ACC112 (cell line): ENCODE measurements around the gene KIF3C.
"Not testable (repeated sequence)": the region's sequence is repeated elsewhere in the genome, so short reads cannot be mapped to it uniquely, and the experiment has no call there.

ENCODE experiments used
- H2AFZ ChIP-seq: fragments of 200-600 bp; sonication (generic); one replicate; pipeline ENCODE4 v1.6.0; 2017; ENCODE audit warnings: antibody characterized with exemption, low read length; ENCODE audit not compliant: unreplicated experiment
- H3K27ac ChIP-seq: fragments of 200-600 bp; sonication (generic); 2 replicates; pipeline ENCODE4 v1.5.1; 2014; ENCODE audit warnings: low read depth, mild to moderate bottlenecking, antibody characterized with exemption, low read length, moderate library complexity
- H3K27me3 ChIP-seq: fragments of 200-600 bp; sonication (generic); 2 replicates; pipeline ENCODE4 v1.6.1; 2014; ENCODE audit warnings: mild to moderate bottlenecking, antibody characterized with exemption, low read length, moderate library complexity, mixed read lengths; ENCODE audit not compliant: insufficient read depth
- H3K36me3 ChIP-seq: fragments of 200-600 bp; sonication (generic); 2 replicates; pipeline ENCODE4 v1.6.1; 2016; ENCODE audit warnings: mild to moderate bottlenecking, antibody characterized with exemption, low read length, moderate library complexity, mixed read lengths; ENCODE audit not compliant: insufficient read depth
- H3K4me1 ChIP-seq: fragments of 200-600 bp; sonication (generic); one replicate; pipeline ENCODE4 v1.6.1; 2016; ENCODE audit warnings: low read length, mixed read lengths; ENCODE audit not compliant: insufficient read depth, unreplicated experiment, control insufficient read depth
- H3K4me3 ChIP-seq: fragments of 200-600 bp; sonication (generic); 2 replicates; pipeline ENCODE4 v1.5.1; 2014; ENCODE audit warnings: mild to moderate bottlenecking, low read depth, low read length
- H3K79me2 ChIP-seq: fragments of 200-600 bp; sonication (generic); one replicate; pipeline ENCODE4 v1.6.0; 2016; ENCODE audit warnings: low read length; ENCODE audit not compliant: control insufficient read depth, unreplicated experiment, insufficient read depth

The KIF3C gene

DNA sequence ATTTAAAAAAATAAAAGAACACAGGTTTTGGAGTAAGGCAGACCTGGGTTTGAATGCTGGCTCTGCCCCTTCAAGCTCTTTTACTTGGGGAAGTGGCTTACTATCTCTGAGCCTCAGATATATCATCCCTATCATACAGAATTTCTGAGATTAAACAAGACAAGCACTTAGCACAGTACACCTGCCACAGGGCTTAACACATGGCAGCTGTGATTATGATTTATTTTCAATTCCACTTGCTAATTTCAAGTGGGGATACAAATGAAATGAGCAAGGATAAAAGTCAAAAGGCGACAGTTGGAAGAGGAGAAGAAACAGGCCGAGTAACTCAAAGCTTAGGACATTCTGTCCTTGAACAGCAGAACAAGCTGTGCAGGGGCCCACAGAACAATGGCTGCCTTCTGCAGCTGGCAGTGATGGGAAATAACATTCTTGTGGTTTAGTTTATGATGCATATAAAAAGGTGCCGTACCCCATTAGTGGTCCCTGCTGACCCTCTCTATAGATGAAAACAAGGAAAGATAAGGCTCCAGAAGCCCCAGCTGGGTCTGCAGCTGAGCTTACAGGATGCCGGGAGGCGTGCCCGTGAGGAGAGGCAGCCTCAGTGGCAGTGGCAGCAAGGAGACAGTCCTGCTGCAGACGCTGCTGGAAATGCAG, 45.3 kb downstream of the KIF3C start:
- no peaks in the 10 kb centered on the region for H3K36me3 ChIP-seq
- no peak overlapping the region for H3K27ac ChIP-seq
- no peaks in the 10 kb centered on the region for H3K27me3 ChIP-seq
- no peaks in the 10 kb centered on the region for H3K4me1 ChIP-seq
- no peak overlapping the region for H3K4me3 ChIP-seq
- no peaks in the 10 kb centered on the region for H3K79me2 ChIP-seq
- no peak overlapping the region for H2AFZ ChIP-seq

GRCh38 chr2:25933622-25934021, 48.7 kb downstream of the KIF3C start:
- Histone ChIP-seq H3K79me2 (no peaks in the 10 kb centered on the region), H3K4me3 (no peak overlapping the region), H3K27me3 (no peaks in the 10 kb centered on the region), H2AFZ (no peak overlapping the region), H3K4me1 (no peaks in the 10 kb centered on the region), H3K27ac (no peak overlapping the region), H3K36me3 (no peaks in the 10 kb centered on the region)

- Histone ChIP-seq H3K4me3 (no peak overlapping the region), H3K4me1 (no peaks in the 10 kb centered on the region), H3K27me3 (no peaks in the 10 kb centered on the region), H3K27ac (no peak overlapping the region), H3K36me3 (no peaks in the 10 kb centered on the region), H2AFZ (no peak overlapping the region), H3K79me2 (no peaks in the 10 kb centered on the region)
Observed at GRCh38 chr2:25929789-25930473, 52.4 kb downstream of the KIF3C start.

DNA sequence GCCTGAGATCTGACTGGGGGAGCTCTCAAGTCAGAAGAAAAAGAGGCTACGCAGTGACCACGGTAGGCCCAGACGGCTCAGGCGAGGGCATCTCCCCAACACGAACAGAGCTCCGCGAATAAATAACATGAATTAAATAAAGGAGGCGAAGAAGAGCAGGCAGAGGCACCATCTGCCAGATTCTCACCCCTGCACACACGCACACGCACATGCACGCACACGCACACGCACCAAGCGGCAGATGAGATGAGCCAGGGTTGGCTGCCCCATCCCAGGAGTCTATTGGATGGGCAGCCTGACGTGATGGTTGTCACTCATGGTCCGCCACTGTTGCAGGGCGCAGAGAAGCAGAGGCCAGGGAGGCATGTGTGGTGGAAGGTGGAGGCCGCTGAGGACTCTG, 53.6 kb downstream of the KIF3C start:
- no peak overlapping the region for H2AFZ ChIP-seq
- no peak overlapping the region for H3K27ac ChIP-seq
- no peaks in the 10 kb centered on the region for H3K36me3 ChIP-seq
- no peak overlapping the region for H3K4me3 ChIP-seq
- no peaks in the 10 kb centered on the region for H3K79me2 ChIP-seq
- no peaks in the 10 kb centered on the region for H3K27me3 ChIP-seq
- no peaks in the 10 kb centered on the region for H3K4me1 ChIP-seq

DNA sequence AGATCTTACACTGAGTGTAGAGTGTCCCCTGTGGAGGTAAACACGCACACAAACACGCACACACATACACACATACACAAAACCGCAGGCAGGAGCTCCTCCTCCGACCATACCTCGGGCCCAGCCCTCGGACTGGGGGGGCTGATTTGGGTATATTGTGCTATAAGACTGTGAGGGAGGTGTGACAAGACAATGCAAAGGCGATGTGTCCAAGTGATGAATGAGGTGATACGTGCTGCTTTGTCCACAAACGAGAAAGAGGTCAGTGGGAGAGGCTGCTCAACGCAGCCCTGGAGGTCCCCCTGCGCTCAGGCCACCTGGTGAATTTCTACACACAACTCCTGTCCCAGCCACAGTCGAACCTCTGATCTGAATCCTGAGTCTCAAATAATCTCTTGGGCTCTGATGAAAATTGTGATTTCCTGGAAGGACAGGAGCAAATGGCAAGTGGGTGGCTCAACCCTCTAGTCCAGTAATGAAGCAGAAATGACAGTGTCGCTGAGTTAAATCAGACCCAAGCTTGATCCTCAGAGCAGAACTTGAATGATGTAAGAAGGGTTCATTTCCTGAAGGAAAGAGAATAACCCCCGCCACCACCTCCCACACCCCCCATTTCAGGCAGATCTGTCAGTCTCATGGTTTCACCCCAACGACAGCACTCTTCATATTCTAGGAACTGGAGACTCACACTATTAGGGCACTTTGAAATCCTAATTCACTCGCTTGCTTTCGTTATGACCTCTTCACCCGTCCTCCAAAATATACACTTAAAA, 55.1 kb downstream of the KIF3C start:
- H3K36me3 ChIP-seq = no peaks in the 10 kb centered on the region
- H3K27ac ChIP-seq = no peak overlapping the region
- no peak overlapping the region for H3K4me3 ChIP-seq
- H3K27me3 ChIP-seq = no peaks in the 10 kb centered on the region
- H2AFZ ChIP-seq = no peak overlapping the region
- H3K4me1 ChIP-seq = no peaks in the 10 kb centered on the region
- H3K79me2 ChIP-seq = no peaks in the 10 kb centered on the region

DNA sequence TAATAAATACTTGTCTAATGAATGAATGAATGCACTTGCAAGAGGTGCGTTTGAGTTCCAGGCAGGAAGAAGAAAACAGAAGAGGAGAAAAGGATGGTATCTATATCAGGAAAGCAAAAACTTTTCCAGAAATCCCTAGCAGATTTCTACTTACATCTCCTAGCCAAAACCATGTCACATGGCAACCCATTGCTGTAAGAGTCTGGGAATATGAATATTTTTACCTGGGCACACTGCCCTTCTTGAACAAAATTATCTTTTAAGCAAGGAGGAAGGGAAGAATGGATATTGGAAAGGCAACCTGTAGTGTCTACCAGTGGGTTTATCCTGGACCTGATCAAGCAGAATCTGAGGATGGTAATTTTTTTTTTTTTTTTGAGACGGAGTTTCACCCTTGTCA, 59.8 kb downstream of the KIF3C start:
- Histone ChIP-seq H3K4me1 (no peaks in the 10 kb centered on the region), H3K79me2 (no peaks in the 10 kb centered on the region), H3K27ac (no peak overlapping the region), H3K27me3 (no peaks in the 10 kb centered on the region), H3K36me3 (no peaks in the 10 kb centered on the region), H2AFZ (no peak overlapping the region), H3K4me3 (no peak overlapping the region)

- Histone ChIP-seq H2AFZ (no peak overlapping the region), H3K36me3 (no peaks in the 10 kb centered on the region), H3K79me2 (no peaks in the 10 kb centered on the region), H3K4me1 (no peaks in the 10 kb centered on the region), H3K27me3 (no peaks in the 10 kb centered on the region), H3K4me3 (no peak overlapping the region), H3K27ac (0 out of 2 replicates have a peak overlapping the region, but pooled peaks have one; percentile 23)
Observed at GRCh38 chr2:25920786-25921415, 61.4 kb downstream of the KIF3C start.

GRCh38 chr2:25920336-25920735, 62.0 kb downstream of the KIF3C start:
- no peaks in the 10 kb centered on the region for H3K79me2 ChIP-seq
- no peaks in the 10 kb centered on the region for H3K36me3 ChIP-seq
- no peaks in the 10 kb centered on the region for H3K4me1 ChIP-seq
- H3K4me3 ChIP-seq = no peak overlapping the region
- H3K27me3 ChIP-seq = no peaks in the 10 kb centered on the region
- 0 out of 2 replicates have a peak overlapping the region, but pooled peaks have one; percentile 23 for H3K27ac ChIP-seq
- no peak overlapping the region for H2AFZ ChIP-seq

GRCh38 chr2:25917832-25918231, 64.5 kb downstream of the KIF3C start:
- Histone ChIP-seq H3K27ac (no peak overlapping the region), H3K4me1 (peaks cover 10% of the 10 kb centered on the region), H3K79me2 (no peaks in the 10 kb centered on the region), H3K4me3 (no peak overlapping the region), H2AFZ (no peak overlapping the region), H3K36me3 (no peaks in the 10 kb centered on the region), H3K27me3 (no peaks in the 10 kb centered on the region)

DNA sequence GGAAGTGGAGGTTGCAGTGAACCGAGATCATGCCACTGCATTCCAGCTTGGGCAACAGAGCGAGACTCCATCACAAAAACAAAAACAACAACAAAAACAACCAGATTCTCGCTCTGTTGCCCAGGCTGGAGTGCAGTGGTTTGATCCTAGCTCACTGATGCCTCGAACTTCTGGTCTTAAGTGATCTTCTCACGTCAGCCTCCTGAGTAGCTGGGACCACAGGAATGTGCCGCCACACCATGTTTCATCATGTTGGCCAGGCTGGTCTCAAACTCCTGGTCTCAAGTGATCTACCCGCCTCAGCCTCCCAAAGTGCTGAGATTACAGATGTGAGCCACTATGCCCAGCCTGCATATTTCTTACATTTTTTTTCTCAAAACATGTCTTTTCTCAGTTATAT, 64.9 kb downstream of the KIF3C start:
- H3K4me3 ChIP-seq, H3K27me3 ChIP-seq, H3K36me3 ChIP-seq, H3K27ac ChIP-seq, H2AFZ ChIP-seq, H3K79me2 ChIP-seq: not testable (repeated sequence)
- peaks cover 11% of the 10 kb centered on the region for H3K4me1 ChIP-seq
